GM23338 (cell line): ENCODE measurements around the gene ADM2.

Experiments
- CTCF ChIP-seq, 2 experiments: fragments of 200-600 bp in 1 of 2; sonication (generic) in 1 of 2; conservative IDR thresholded peaks; 2 replicates each; pipeline versions ENCODE4 v1.5.1 to v1.6.1; 2016 to 2017; ENCODE audit warnings: antibody characterized with exemption in 2 of 2, low read depth in 2 of 2, mild to moderate bottlenecking in 2 of 2, moderate library complexity in 1 of 2
- EZH2phosphoT487 ChIP-seq: fragments of 200-600 bp; sonication (generic); IDR thresholded peaks from one replicate; pipeline ENCODE4 v1.8.1; 2018; ENCODE audit warnings: antibody characterized with exemption; ENCODE audit not compliant: unreplicated experiment
- POLR2AphosphoS5 ChIP-seq: IDR thresholded peaks from 2 replicates; pipeline ENCODE4 v1.6.1; 2016; ENCODE audit warnings: antibody characterized with exemption, low read depth
- REST ChIP-seq: IDR thresholded peaks from one replicate; pipeline ENCODE4 v1.6.1; 2018; ENCODE audit warnings: antibody characterized with exemption; ENCODE audit not compliant: unreplicated experiment

GRCh38 chr22:50531546-50531961 lies 50.2 kb downstream of the ADM2 start:
- no peak for TF ChIP-seq POLR2AphosphoS5
- TF ChIP-seq CTCF (conservative IDR thresholded peaks at IDR 0.05; ENCODE audit: low read depth in 2 of 2) = no peak
- TF ChIP-seq EZH2phosphoT487 = no peak
- no peak for TF ChIP-seq REST
